NCI-H146 (cell line): ENCODE results near the gene RPL22L1.
"Not testable (repeated sequence)": the region's sequence is repeated elsewhere in the genome, so short reads cannot be mapped to it uniquely, and the experiment has no call there.

Experiments
- DNase-seq: peaks from one replicate; lab custom pipeline; 2025; lab: John Stamatoyannopoulos, UW

RPL22L1 gene

DNA sequence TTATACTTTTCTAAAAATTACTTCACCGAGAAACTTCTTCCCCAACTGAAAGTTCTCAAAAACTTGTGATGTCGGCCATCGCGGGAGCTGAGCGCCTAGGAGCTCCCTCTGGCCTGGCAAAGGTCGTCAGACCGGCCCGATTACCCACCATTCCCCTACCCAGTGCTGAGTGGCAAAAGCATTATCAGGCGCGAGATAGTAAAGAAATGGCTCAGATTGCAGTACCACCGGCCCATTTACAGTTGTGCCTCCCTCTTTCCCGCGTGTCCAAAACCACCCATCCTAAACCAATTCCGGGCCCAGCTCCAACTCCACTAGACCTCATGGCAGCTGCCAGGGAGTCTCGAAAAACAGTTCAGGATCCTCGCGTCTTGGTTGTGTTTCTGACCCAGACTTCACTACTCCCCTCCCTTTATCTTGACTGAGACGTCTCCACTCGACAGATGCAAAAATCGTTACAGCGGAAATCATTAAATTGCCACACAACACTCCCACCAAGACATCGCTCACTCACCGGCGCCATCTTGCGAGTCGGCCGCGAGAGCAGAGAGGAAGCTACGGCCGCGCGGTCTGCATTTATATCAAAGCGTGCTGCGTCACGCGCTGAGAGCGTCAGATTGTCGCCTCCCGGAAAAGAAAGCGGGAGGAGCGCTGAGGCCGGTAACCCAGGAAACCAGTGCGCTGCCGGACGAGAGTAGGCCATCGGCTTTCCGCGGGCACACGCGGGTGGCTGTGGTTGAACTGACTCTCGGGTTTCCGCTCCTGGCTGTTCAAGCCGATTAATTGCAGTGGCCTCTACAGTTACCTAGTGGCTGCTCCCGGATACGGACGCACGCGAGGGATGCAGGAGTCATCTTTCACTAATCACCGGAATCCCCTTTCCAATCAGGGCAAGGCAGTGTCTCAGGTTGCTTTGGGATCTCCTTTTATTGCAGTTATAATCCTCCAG is at the start of gene RPL22L1:
TSS of gene RPL22L1 (minus strand) at position 551 of the 949 bp plus-strand sequence. CDS start at position 523, 28 bp downstream.
- DNase-seq = no peak

DNA sequence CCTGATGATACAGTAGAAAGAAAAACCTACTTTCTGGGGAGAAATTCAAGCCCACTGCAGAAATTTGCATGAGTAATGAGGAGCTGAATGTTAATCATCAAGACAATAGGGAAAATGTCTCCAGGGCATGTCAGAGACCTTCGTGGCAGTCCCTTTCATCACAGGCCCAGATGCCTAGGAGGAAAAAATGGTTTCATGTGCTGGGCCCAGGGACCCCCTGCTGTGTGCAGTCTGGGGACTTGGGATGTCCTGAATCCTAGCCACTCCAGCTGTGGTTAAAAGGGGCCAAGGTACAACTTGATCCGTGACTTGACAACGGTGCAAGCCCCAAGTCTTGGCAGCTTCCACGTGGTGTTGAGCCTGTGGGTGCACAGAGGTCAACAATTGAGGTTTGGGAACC is 48.7 kb upstream of the RPL22L1 start:
- DNase-seq = no peak

DNA sequence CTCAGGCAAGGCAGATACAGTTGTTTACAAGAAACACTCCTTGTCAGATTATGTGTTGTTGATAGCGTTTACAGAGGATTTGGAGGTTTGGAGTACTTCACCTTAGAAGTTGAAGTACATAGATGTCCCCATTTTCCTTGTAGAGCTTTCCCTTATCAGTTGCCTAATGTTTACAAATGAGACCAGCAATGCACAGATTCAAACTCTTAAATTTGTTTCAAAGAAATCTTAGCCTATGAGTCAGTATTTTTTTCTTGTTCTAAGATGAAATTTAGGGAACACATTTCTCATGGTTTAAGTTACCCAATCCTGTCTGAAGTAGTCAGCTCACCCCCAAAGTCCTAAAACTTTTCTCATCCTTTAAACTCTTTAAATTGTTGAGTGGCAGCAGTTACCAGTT is 44.7 kb upstream of the RPL22L1 start:
- DNase-seq = no peak

DNA sequence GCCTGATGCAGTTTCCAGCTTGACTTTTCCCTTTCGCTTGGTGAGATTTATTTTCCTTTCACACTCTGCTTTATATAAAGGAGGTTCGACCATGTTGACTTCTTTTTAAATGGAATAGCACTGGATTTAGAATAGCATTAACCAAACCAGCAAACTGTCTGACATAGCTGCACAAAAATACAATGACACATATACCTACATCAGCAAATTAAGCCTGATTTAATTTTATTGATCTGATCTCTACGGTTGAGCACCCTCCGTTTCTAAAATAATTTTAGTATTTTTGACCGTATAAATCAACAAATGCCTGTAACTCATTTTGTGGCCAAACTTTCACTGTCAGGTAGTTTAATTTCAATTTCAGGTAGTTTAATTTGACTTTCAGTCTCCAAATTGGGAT is 44.2 kb upstream of the RPL22L1 start:
- DNase-seq = no peak

DNA sequence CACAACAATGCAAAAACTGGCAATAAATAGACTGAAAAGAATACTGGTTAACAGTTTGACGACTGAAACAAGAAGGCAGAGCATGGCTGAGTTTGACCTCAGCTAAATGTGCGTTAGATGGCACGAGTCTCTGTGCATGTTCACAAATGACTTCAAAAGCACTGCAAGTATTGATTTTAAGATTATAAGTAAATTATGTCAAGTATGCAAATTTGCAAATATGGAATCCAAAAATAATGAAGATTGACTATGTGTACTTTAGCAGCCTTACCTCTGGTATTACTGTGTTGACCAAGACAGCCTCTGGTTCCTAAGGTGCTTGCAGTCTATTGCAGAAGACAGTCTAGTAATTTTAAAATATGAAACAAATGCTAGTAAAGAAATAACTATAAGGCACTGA is 41.1 kb upstream of the RPL22L1 start:
- no peak for DNase-seq

DNA sequence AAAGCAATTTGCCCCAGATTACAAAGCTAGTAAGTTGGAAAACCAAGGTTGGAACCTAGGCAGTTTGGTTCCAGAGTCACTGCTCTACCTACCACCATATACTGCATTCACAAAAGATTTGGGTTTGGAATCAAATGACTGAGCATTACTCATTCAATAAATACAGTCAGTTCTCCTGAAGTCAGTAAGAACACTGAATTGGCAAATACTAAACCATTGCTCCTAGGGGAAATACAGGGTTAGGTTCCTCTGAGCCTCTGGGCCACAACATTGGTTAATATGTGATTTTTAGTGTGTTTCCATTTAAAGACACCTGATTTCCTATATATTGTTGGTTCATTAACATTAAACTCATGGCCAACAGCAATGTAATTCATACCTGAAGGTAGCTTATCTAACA is 40.5 kb upstream of the RPL22L1 start:
- no peak for DNase-seq

DNA sequence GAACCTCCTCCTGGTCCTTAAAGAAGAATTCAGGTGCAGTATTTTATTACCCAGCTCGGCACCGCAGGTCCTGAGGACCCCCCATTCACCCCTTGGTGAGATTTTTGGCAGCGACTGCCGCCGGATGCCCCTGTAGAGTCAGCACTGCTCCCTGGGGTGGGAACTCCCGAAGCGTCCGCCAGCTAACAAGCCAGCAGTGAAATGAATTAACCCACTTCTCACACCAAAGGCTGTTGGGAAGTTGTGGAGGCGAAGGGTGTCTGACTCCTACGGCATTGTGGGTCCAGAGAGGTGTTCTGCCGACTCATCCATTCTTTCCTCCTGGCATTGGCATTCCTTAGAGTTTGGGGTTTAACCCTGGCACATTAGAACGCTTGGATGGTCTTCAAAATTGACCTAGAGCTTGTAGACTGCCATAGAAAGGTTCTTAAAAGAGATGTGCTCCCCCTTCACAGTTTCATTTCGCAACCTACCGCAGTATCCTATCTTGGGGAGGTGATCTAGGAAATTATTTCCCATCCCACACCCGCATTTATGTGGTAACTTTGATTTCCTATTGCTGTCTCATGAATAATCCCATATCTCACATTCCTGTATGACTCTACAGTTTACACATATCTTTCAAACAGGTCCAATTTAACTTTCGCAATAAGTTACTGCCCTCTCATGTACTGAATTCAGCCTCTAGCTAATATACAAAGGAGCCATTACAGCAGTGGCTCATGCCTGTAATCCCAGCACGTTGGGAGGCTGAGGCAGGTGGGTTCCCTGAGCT is 39.3 kb upstream of the RPL22L1 start:
- DNase-seq = no peak

DNA sequence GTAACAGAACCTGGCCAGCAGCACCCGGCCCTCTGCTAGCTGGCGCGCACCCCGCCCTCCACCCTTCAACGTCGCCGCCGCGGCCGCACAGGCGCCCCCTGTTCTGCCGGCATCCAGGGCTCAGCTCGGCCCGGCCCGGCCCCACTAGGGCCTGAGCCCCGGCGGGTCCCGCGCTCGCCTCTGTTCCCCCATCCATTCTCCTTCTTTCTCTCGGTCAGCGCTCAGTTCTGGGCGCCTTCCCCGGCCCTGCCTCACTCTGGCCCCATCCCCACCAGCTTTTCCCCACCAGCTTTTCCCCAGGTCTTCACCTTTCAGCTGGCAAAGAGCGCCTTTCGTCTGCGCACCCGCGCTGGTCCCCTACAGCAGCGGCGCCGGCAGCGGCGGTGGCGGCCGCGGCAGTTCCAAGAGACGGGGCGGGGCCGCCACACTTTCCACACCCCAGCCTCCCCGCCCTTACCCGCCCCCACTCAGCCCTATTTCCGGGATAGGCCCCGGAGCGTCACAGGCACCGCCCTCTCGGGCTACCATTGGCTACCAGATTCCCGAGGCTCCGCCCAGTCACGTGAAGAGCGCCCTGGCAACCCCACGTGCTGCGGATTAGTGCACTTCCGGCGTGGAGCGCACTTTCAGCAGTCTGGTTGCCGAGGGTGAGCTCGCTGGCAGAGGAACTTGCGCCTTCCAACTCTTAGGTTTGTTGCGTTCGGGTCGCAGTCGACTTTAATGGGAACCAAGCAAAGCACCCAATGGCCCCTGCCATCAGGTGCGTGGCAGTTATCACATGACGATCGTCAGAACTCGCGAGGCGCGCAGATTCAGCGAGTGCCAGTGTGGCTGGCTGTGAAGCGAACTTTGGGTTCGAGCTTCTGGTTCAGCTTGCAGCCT is 38.5 kb upstream of the RPL22L1 start, which contains the start of gene EIF5A2:
TSS of gene EIF5A2 (minus strand) at position 403 of the 882 bp plus-strand sequence. CDS start 831 bp downstream, outside the sequence.
- DNase-seq = peak; percentile 85

DNA sequence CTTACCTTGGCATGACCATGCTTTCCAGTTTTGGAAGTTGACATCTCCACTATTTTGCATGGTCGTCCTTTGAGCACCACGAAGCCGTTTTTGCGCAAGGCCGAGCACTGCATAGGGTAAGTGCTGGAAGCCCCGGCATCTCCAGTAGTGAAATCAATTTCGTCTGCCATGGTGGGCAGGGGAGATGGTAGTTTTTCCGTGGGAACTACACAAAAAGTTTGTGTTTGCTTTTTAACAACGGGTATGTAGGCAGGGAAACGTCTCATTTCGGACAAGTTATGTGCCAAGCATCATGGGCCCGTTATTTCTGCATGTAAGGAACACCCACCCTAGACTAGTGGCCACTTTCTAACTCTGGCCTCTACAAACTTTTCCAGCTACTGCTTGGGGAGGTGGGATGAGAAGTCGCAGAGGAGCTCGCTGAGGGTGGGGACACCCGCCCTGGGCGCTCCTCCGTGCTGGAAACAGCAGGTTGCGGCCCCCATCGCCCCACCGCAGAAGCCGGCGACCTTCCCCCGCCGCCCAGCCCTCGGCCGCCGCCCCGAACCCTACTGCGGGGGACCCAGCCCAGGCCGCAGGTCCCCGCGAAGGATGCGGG is 37.7 kb upstream of the RPL22L1 start:
- DNase-seq = no peak

DNA sequence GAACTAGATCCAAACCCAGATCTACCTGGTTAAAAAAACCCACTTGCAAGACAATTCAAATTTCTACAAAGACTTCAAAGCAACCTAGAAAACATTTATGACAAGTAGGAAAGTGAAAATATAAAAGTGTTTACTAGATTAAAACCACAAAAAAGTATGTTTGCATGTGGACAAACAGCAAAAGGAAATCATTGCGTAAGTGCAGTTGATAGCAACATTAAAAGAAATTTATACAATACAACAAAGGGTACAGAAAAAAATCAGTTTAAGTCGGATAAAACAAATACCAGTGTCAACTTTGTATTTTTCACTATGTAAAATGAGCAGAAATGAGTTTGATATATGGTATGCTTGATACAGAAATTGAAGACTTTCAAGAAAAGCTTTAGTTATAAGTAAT is 35.9 kb upstream of the RPL22L1 start:
- no peak for DNase-seq

DNA sequence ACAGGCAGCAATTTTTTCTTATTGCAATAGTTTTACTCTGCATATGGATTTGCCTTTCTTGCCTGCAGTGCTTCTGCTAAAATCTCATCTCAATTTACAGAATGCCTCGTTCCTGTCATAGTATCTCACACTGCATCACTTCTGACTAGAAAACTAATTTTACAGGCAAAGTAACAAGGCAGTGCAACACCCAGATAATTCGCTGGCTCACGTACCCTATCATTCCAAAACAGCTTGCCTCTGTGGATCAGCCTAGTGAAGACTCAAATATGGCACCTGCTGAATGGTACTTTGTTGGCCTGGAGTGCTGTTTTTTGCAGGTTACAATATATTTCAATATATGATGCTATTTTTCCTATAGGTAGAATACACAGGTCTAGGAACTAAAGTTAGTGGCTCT is 33.1 kb upstream of the RPL22L1 start:
- no peak for DNase-seq

DNA sequence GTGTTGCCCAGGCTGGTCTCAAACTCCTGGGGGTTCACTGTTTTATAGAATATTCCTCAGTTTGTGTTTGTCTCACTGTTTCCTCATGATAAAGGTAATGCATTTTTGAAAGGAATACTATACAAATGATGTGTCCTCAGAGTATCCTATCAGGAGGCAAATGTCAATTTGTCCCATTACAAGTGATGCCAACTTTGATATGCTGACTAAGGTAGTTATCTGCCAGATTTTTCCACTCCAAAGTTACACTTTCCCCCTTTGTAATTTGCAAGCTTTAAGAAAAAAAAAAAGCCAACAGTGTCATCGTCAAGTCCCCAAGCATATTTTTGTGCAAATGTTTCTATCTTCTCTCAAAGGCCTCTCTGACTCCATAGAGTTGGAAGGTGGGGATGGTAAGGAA is 29.5 kb upstream of the RPL22L1 start:
- no peak for DNase-seq

DNA sequence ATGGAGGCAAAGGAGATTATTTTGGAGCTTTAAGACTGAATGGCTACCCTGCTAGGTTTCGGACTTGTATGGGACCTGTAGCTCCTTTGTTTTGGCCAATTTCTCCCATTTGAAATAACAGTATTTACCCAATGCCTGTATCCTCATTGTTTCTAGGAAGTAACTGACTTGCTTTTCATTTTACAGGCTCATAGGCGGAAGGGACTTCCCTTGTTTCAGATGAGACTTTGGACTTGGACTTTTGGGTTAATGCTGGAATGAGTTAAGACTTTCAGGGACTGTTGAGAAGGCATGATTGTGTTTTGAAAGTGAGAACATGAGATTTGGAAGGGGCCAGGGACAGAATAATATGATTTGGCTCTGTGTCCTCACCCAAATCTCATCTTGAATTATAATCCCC is 28.0 kb upstream of the RPL22L1 start:
- no peak for DNase-seq

DNA sequence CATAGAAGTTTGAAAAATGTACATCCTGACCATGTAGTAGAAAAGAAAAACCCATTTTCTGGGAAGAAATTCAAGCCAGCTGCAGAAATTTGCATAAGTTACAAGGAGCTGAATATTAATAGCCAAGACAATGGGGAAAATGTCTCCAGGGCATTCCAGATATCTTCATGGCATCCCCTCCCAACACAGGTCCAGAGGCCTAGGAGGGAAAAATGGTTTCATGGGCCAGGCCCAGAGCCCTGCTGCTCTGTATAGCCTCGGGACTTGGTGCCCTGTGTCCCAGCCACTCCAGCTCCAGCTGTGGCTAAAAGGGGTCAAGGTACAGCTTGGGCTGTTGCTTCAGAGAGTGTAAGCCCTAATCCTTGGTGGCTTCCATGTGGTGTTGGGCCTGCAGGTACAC is 27.2 kb upstream of the RPL22L1 start:
- not testable (repeated sequence) for DNase-seq

DNA sequence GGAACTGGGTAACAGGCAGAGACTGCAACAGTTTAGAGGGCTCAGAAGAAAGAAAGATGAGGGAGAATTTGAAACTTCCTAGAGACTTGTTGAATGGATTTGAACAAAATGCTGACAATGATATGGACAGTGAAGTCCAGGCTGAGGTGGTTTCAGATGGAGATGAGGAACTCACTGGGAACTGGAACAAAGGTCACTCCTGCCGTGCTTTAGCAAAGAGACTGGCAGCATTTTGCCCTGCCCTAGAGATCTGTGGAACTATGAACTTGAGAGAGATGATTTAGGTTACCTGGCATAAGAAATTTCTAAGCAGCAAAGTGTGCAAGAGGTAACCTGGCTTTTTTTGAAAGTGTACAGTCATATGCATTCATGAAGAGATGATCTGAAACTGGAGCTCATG is 26.8 kb upstream of the RPL22L1 start:
- DNase-seq = no peak

DNA sequence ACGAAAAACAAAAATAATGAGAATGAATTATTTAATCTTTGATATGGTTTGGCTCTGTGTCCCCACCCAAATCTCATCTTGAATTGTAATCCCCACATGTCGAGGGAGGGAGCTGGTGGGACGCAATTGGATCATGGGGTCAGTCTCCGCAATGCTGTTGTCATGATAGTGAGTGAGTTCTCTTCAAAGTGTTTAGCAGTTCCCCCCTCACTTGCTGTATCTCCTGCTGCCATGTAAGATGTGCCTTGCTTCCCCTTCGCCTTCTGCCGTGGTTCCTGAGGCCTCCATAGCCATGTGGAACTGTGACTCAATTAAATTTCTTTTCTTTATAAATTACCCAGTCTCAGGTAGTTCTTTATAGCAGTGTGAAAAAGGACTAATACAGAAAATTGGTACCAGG is 26.3 kb upstream of the RPL22L1 start:
- DNase-seq = not testable (repeated sequence)

DNA sequence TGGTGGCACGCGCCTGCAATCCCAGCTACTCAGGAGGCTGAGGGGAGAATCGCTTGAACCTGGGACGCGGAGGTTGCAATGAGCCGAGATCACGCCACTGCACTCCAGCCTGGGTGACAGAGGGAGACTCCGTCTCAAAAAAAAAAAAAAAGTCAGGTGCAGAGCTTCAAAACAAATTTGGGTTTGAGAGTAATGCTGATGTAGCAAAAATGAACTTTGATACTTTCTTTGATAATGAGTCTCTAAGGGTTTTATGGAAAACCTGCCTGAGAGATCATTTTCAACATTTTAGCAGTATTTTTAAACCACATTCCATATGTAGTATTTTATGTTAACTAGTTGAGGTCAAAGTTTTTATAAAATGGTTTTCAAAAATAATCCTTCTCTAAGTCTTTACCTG is 23.9 kb upstream of the RPL22L1 start:
- DNase-seq = no peak

DNA sequence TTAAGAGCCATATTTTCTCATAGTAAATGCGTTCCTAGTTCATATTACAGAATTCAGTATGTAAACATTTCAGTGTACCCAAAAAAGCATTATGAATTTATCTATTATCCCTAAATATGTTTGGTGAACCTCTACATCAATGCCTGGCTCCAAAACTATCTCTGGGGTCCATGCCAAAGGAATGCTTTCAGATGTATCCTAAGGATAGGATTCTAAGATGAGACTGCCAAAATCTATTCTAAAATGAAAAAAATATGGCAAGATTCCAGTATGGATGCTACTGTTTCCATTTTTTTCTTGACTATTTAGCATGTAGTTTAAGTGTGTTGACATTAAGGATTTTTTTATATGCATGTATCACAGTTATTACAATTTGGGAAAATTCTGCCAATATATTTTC is 19.6 kb upstream of the RPL22L1 start:
- no peak for DNase-seq

DNA sequence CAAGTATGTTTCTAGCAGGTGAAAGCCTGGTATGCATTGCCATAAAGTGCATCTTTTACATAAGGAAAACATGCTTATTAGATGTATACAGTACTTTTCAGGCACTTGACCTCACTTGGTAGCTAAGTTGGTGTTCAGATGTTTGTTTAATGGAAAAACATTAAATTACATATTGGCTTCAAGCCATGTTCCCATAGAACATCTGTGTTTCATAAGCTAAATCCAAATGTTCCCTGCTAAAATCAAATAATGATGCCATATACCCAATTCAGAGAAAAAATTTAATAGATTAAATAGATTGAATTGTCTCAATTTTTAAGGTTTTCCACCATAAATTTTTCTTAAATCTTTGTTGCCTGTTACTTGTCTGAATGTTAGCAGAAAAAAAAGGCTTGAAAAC is 19.1 kb upstream of the RPL22L1 start:
- no peak for DNase-seq

DNA sequence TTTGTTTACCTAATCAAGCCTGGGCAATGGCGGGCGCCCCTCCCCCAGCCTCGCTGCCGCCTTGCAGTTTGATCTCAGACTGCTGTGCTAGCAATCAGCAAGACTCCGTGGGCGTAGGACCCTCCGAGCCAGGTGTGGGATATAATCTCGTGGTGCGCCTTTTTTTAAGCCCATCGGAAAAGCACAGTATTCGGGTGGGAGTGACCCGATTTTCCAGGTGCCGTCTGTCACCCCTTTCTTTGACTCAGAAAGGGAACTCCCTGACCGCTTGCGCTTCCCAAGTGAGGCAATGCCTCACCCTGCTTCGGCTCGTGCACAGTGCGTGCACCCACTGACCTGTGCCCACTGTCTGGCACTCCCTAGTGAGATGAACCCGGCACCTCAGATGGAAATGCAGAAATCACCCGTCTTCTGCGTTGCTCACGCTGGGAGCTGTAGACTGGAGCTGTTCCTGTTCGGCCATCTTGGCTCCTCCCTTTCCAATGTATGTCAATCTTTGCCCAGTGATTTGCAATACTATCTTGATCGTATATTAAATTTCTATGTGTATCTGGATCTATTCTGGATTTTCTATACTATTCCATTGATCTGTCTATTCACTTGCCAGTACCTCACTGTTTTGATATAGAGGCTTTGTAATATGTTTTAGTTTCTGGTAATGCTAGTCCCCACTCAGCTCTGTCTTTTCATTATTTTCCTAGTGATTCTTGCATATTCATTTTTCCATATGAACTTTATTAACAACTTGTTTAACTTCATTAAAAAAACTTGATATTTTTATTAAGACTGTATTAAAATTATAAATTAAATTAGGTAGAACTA is 14.3 kb upstream of the RPL22L1 start:
- DNase-seq = not testable (repeated sequence)

DNA sequence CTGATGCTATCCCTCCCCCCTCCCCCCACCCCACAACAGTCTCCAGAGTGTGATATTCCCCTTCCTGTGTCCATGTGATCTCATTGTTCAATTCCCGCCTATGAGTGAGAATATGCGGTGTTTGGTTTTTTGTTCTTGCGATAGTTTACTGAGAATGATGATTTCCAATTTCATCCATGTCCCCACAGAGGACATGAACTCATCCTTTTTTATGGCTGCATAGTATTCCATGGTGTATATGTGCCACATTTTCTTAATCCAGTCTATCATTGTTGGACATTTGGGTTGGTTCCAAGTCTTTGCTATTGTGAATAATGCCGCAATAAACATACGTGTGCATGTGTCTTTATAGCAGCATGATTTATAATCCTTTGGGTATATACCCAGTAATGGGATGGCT is 8.7 kb upstream of the RPL22L1 start:
- DNase-seq = not testable (repeated sequence)
